WTC11 (cell line): ENCODE measurements around the gene CST9L.

Experiments
- CTCF ChIP-seq: fragments of 200-600 bp; IDR thresholded peaks from 2 replicates; pipeline ENCODE4 v1.8.0; 2022; ENCODE audit warnings: antibody characterized with exemption
- E2F1 ChIP-seq: sonication (generic); formaldehyde crosslinking; IDR thresholded peaks from 2 replicates; pipeline ENCODE4 v1.8.0; 2022; ENCODE audit warnings: mild to moderate bottlenecking, missing genetic modification reagents
- FOXP1 ChIP-seq: sonication (generic); formaldehyde crosslinking; IDR thresholded peaks from 2 replicates; pipeline ENCODE4 v1.8.0; 2022; ENCODE audit warnings: missing genetic modification reagents, mild to moderate bottlenecking, moderate library complexity, borderline replicate concordance
- MLX ChIP-seq: sonication (generic); formaldehyde crosslinking; IDR thresholded peaks from 2 replicates; pipeline ENCODE4 v1.8.1; 2023; ENCODE audit warnings: mild to moderate bottlenecking, missing genetic modification reagents, moderate library complexity
- NR2C2 ChIP-seq: sonication (generic); formaldehyde crosslinking; IDR thresholded peaks from 2 replicates; pipeline ENCODE4 v1.8.0; 2022; ENCODE audit warnings: mild to moderate bottlenecking, missing genetic modification reagents
- SMAD3 ChIP-seq: sonication (generic); formaldehyde crosslinking; IDR thresholded peaks from 2 replicates; pipeline ENCODE4 v1.8.0; 2022; ENCODE audit warnings: missing genetic modification reagents, mild to moderate bottlenecking, borderline replicate concordance
- SMAD4 ChIP-seq: sonication (generic); formaldehyde crosslinking; IDR thresholded peaks from 2 replicates; pipeline ENCODE4 v1.8.0; 2022; ENCODE audit warnings: mild to moderate bottlenecking, missing genetic modification reagents
- TP53 ChIP-seq: sonication (generic); formaldehyde crosslinking; IDR thresholded peaks from 2 replicates; pipeline ENCODE4 v1.8.1; 2023; ENCODE audit warnings: mild to moderate bottlenecking, missing genetic modification reagents
- ZNF121 ChIP-seq: sonication (generic); formaldehyde crosslinking; IDR thresholded peaks from 2 replicates; pipeline ENCODE4 v1.8.0; 2023; ENCODE audit warnings: missing genetic modification reagents
- TF ChIP-seq, protein P1 (sequence below): sonication (generic); formaldehyde crosslinking; IDR thresholded peaks from 2 replicates; pipeline ENCODE4 v1.8.0; 2022; ENCODE audit warnings: mild to moderate bottlenecking, missing genetic modification reagents
- TF ChIP-seq, protein P2 (sequence below): sonication (generic); formaldehyde crosslinking; IDR thresholded peaks from 2 replicates; pipeline ENCODE4 v1.8.1; 2022; ENCODE audit warnings: low read depth, mild to moderate bottlenecking, moderate library complexity, missing genetic modification reagents, borderline replicate concordance
- TF ChIP-seq, protein P3 (sequence below): sonication (generic); formaldehyde crosslinking; IDR thresholded peaks from 2 replicates; pipeline ENCODE4 v1.8.1; 2023; ENCODE audit warnings: mild to moderate bottlenecking, missing genetic modification reagents, moderate library complexity
- TF ChIP-seq, protein P4 (sequence below): sonication (generic); formaldehyde crosslinking; IDR thresholded peaks from 2 replicates; pipeline ENCODE4 v1.8.1; 2022; ENCODE audit warnings: mild to moderate bottlenecking, missing genetic modification reagents, moderate library complexity, borderline replicate concordance

GRCh38 chr20:23547613-23548012, 20.7 kb downstream of the CST9L start:
- TF ChIP-seq CTCF (no peak), MLX (no peak), FOXP1 (CRISPR knock-in tag) (no peak), ZNF121 (CRISPR knock-in tag) (no peak), NR2C2 (CRISPR knock-in tag) (no peak), SMAD4 (CRISPR knock-in tag) (no peak), TP53 (CRISPR knock-in tag) (no peak), E2F1 (CRISPR knock-in tag) (no peak), SMAD3 (CRISPR knock-in tag) (no peak)
- TF ChIP-seq, protein P1, sequence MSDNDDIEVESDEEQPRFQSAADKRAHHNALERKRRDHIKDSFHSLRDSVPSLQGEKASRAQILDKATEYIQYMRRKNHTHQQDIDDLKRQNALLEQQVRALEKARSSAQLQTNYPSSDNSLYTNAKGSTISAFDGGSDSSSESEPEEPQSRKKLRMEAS (CRISPR knock-in tag): no peak
- TF ChIP-seq, protein P2, sequence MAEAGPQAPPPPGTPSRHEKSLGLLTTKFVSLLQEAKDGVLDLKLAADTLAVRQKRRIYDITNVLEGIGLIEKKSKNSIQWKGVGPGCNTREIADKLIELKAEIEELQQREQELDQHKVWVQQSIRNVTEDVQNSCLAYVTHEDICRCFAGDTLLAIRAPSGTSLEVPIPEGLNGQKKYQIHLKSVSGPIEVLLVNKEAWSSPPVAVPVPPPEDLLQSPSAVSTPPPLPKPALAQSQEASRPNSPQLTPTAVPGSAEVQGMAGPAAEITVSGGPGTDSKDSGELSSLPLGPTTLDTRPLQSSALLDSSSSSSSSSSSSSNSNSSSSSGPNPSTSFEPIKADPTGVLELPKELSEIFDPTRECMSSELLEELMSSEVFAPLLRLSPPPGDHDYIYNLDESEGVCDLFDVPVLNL (CRISPR knock-in tag): no peak
- TF ChIP-seq, protein P3, sequence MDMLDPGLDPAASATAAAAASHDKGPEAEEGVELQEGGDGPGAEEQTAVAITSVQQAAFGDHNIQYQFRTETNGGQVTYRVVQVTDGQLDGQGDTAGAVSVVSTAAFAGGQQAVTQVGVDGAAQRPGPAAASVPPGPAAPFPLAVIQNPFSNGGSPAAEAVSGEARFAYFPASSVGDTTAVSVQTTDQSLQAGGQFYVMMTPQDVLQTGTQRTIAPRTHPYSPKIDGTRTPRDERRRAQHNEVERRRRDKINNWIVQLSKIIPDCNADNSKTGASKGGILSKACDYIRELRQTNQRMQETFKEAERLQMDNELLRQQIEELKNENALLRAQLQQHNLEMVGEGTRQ (CRISPR knock-in tag): no peak
- TF ChIP-seq, protein P4, sequence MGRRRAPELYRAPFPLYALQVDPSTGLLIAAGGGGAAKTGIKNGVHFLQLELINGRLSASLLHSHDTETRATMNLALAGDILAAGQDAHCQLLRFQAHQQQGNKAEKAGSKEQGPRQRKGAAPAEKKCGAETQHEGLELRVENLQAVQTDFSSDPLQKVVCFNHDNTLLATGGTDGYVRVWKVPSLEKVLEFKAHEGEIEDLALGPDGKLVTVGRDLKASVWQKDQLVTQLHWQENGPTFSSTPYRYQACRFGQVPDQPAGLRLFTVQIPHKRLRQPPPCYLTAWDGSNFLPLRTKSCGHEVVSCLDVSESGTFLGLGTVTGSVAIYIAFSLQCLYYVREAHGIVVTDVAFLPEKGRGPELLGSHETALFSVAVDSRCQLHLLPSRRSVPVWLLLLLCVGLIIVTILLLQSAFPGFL (CRISPR knock-in tag): no peak
